Uterine smooth muscle cell (primary cell): ENCODE results near the gene COL1A1. TPM values are rescaled to one million over a fixed set of nuclear protein-coding genes. Genes with fewer than 3 reads are reported as not detected.

Experiments
- total RNA-seq: library from RNA; depleted of rRNA; stranded (reverse); fragments of >200 nt; gene quantifications from 2 replicates; pipeline ENCODE4 v1.2.3, GENCODE V29; 2014

The COL1A1 gene
- 570 and 2,151 TPM in 2 replicates for total RNA-seq

GRCh38 chr17:50201276-50201854 is at the start of gene COL1A1:
TSS of gene COL1A1 (minus strand) at chr17:50201631. CDS start at chr17:50201513, 118 bp downstream.

DNA sequence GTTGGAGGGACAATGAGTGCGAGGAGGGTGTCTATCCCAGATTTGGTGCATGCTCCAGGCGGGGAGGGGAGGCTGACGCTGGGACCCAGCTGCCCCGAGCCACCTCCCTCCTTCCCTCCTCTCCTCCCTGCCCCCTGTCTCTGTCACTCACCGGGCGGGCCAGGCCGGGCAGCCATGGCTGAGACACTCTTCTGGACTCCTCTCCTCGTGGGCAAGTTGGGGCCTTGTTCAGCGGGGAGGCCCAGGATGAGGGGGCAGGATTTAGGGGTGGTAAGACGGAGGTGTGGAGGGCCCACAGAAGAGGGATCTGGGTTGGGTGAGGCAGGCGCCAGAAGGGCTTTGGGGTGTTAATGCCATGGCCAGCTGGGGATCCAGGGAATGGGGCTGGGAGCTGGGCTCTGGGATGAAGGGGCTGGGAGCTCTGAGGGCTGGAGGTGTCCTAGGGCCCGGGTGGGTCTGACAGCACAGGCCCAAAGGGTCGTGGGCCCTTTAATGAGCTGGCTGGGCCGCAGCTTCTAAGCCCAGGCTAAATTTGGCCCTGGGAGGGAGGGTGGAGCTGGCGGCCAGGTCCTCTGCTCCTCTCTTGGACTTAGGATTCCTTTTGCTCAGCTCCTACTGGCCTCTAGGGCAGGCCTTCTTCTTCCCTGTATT is 35.4 kb downstream of the COL1A1 start, which contains the start of gene SGCA:
Gene SGCA, plus strand, starts transcription at position 139 of the 651 bp plus-strand sequence. Its CDS starts 36 bp downstream, at position 175.

DNA sequence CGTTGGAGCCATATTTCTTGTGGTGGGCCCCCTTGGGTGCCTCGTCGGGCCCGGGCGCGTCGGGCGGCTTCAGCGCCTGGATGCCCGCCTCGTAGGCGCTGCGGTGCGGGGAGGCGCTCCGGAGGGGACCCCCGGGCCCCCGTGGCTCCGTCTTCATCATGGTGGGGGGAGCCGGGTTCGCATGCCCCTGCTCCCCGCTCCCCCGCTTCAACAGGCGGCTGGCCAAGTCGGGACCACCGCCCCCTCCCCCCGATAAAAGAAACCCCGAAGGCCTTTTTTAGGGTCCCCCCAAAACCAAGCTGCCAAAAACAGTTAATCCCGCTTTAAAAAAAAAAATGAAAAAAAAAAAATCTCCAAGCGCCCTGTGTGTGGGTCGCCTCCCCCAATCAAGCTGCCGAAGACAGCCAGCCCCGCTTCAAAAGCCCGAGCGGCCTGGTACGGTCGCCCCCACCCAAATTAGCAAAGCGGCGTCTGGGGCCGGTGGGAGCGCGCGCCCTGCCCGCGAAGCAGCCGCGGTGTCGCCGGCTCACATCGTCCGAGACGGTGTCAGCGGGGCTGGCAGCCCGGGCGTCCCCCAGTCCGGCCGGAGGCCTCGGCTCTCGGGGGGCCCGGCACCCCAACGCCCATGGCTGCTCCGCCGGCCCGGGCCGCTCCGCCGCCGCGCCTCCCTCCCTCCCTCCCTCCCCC is 50.9 kb downstream of the COL1A1 start, which contains the start of gene PPP1R9B:
Gene PPP1R9B, minus strand, starts transcription at position 324 of the 687 bp plus-strand sequence. Its CDS starts 164 bp downstream, at position 160.

Other genes with a start within 250 kb of the COL1A1 start
- gene DLX4, start 232.4 kb downstream of the COL1A1 start, total RNA-seq: not detected in 2 replicates
- not detected in 2 replicates for gene DLX3, start 206.4 kb downstream of the COL1A1 start, total RNA-seq
- gene ITGA3, start 145.5 kb downstream of the COL1A1 start, total RNA-seq: 208 and 211 TPM in 2 replicates
- gene PDK2, start 106.3 kb downstream of the COL1A1 start, total RNA-seq: 7.5 and 11.7 TPM in 2 replicates
- gene SAMD14, start 71.5 kb downstream of the COL1A1 start, total RNA-seq: 1.7 and 1.8 TPM in 2 replicates
- 43.4 and 45.0 TPM in 2 replicates for gene PPP1R9B, start 51.0 kb downstream of the COL1A1 start, total RNA-seq
- gene SGCA, start 35.6 kb downstream of the COL1A1 start, total RNA-seq: 0.33 and 1.9 TPM in 2 replicates
- not detected in 2 replicates for gene TMEM92, start 72.8 kb upstream of the COL1A1 start, total RNA-seq
- 65.7 and 75.5 TPM in 2 replicates for gene XYLT2, start 144.5 kb upstream of the COL1A1 start, total RNA-seq
- gene MRPL27, start 171.6 kb upstream of the COL1A1 start, total RNA-seq: 53.7 and 103 TPM in 2 replicates
- 3.9 and 18.0 TPM in 2 replicates for gene EME1, start 171.6 kb upstream of the COL1A1 start, total RNA-seq
- 169 and 297 TPM in 2 replicates for gene LRRC59, start 195.9 kb upstream of the COL1A1 start, total RNA-seq
- 15.5 and 36.6 TPM in 2 replicates for gene ACSF2, start 224.6 kb upstream of the COL1A1 start, total RNA-seq